ENCODE results near the gene CHPT1. TPM values are rescaled to one million over a fixed set of nuclear protein-coding genes. Genes with fewer than 3 reads are reported as not detected.

CHPT1 gene
- total RNA-seq, 1 donor = 24.6 TPM

DNA sequence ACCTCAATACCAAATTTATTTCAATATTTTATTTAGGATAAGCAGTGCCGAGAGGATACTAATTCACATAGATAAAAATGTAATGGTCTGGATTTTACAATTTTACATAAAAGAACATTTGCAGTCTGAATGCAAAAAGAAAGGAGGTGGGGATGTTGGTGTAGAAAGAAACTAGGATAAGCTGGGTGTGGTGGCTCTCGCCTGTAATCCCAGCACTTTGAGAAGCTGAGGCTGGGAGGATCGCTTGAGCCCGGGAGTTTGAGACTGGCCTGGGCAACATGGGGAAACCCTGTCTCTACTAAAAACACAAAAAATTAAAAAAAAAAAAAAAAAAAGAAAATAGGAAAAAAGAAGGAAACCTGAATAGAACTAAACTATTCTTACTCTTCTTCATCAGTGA, 25.0 kb downstream of the CHPT1 start:
- DNase-seq (ENCODE audit: insufficient read length, low spot score, missing footprints) = no peak
- Histone ChIP-seq H3K9me3 (ENCODE audit: low read depth, low read length) (no peaks in the 10 kb centered on the region), H3K36me3 (ENCODE audit: insufficient read depth, low read length) (peaks cover 5% of the 10 kb centered on the region), H3K4me2 (ENCODE audit: insufficient read depth, low read length) (no peak overlapping the region), H3K27ac (ENCODE audit: low read depth, low read length) (no peak overlapping the region), H2AFZ (ENCODE audit: low read length) (no peak overlapping the region), H3K27me3 (ENCODE audit: insufficient read depth, low read length) (no peaks in the 10 kb centered on the region), H3K4me3 (ENCODE audit: insufficient read depth, low read length) (no peak overlapping the region), H3K79me2 (ENCODE audit: insufficient read depth, low read length) (no peaks in the 10 kb centered on the region), H3K4me1 (ENCODE audit: insufficient read depth, low read length) (peaks cover 7% of the 10 kb centered on the region), H4K20me1 (ENCODE audit: insufficient read depth, low read length) (no peaks in the 10 kb centered on the region)
- TF ChIP-seq, protein P1, sequence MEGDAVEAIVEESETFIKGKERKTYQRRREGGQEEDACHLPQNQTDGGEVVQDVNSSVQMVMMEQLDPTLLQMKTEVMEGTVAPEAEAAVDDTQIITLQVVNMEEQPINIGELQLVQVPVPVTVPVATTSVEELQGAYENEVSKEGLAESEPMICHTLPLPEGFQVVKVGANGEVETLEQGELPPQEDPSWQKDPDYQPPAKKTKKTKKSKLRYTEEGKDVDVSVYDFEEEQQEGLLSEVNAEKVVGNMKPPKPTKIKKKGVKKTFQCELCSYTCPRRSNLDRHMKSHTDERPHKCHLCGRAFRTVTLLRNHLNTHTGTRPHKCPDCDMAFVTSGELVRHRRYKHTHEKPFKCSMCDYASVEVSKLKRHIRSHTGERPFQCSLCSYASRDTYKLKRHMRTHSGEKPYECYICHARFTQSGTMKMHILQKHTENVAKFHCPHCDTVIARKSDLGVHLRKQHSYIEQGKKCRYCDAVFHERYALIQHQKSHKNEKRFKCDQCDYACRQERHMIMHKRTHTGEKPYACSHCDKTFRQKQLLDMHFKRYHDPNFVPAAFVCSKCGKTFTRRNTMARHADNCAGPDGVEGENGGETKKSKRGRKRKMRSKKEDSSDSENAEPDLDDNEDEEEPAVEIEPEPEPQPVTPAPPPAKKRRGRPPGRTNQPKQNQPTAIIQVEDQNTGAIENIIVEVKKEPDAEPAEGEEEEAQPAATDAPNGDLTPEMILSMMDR (IDR thresholded peaks at IDR 0.05; ENCODE audit: extremely low read depth, low read depth, low read length) = no peak

DNA sequence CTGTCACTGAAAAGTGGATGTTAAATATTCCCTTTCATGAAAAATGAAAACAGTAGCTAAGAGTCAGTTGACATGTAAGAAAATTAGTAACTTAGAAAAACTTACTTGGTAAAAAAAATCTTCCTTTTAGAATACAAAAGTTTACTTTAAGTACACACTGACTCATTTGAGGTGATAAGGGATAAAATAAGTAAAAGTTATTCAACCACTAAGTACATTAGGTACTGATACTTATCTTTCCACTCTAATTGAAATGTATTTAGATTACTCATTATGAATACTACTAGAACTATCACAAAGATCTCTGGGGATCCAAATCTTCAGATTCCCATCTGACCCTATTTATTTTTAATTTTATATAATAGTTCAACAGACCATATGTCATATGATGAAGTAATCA, 29.7 kb downstream of the CHPT1 start:
- H3K27ac ChIP-seq (ENCODE audit: low read depth, low read length) = no peak overlapping the region
- no peak overlapping the region for H2AFZ ChIP-seq (ENCODE audit: low read length)
- peaks cover 6% of the 10 kb centered on the region for H3K36me3 ChIP-seq (ENCODE audit: insufficient read depth, low read length)
- no peaks in the 10 kb centered on the region for H3K4me1 ChIP-seq (ENCODE audit: insufficient read depth, low read length)
- no peaks in the 10 kb centered on the region for H3K27me3 ChIP-seq (ENCODE audit: insufficient read depth, low read length)
- H4K20me1 ChIP-seq (ENCODE audit: insufficient read depth, low read length) = no peaks in the 10 kb centered on the region
- no peak for DNase-seq (ENCODE audit: insufficient read length, low spot score, missing footprints)
- H3K4me3 ChIP-seq (ENCODE audit: insufficient read depth, low read length) = no peak overlapping the region
- TF ChIP-seq, protein P1 (IDR thresholded peaks at IDR 0.05; ENCODE audit: extremely low read depth, low read depth, low read length) = no peak
- H3K79me2 ChIP-seq (ENCODE audit: insufficient read depth, low read length) = no peaks in the 10 kb centered on the region
- H3K4me2 ChIP-seq (ENCODE audit: insufficient read depth, low read length) = no peak overlapping the region
- H3K9me3 ChIP-seq (ENCODE audit: low read depth, low read length) = no peaks in the 10 kb centered on the region

DNA sequence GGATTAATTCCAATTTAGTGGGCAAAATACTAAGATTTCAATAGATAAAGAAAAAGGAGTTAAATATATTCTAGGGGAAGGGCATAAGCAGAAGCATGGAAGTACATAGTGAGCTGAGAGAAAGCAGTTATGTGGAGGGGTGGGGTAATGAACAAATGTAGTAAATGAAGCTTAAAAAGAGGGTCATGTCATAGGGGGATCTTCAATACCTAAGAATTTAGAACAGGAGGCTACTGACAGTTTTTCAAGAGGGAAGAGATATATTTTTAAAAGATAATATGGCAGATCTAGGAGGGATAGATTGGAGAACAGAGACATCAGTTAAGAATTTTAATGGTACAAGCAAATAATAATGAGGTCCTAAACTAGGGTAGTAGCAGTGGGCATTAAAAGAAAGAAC, 32.4 kb downstream of the CHPT1 start:
- TF ChIP-seq, protein P1 (IDR thresholded peaks at IDR 0.05; ENCODE audit: extremely low read depth, low read depth, low read length) = no peak
- DNase-seq (ENCODE audit: insufficient read length, low spot score, missing footprints) = no peak
- no peaks in the 10 kb centered on the region for H3K9me3 ChIP-seq (ENCODE audit: low read depth, low read length)
- no peaks in the 10 kb centered on the region for H3K4me1 ChIP-seq (ENCODE audit: insufficient read depth, low read length)
- H4K20me1 ChIP-seq (ENCODE audit: insufficient read depth, low read length) = no peaks in the 10 kb centered on the region
- no peaks in the 10 kb centered on the region for H3K27me3 ChIP-seq (ENCODE audit: insufficient read depth, low read length)
- no peak overlapping the region for H3K27ac ChIP-seq (ENCODE audit: low read depth, low read length)
- peaks cover 4% of the 10 kb centered on the region for H3K36me3 ChIP-seq (ENCODE audit: insufficient read depth, low read length)
- no peak overlapping the region for H3K4me3 ChIP-seq (ENCODE audit: insufficient read depth, low read length)
- no peak overlapping the region for H2AFZ ChIP-seq (ENCODE audit: low read length)
- no peak overlapping the region for H3K4me2 ChIP-seq (ENCODE audit: insufficient read depth, low read length)
- H3K79me2 ChIP-seq (ENCODE audit: insufficient read depth, low read length) = no peaks in the 10 kb centered on the region

DNA sequence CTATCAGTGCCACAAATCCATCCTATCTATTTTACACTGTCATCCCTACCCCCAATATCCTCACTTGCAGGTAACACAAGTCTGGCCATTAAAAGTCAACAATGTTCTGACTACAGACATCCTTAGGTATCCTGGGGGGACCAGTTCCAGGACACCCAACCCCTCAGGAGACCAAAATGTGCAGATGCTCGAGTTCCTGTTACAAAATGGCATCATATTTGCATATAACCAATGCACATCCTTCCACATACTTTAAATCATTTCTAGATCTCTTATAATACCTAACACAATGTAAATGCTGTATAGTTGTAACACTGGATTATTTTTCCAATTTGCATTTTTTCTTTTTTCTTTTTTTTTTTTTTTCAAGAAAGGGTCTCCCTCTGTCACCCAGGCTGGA, 34.9 kb downstream of the CHPT1 start:
- no peaks in the 10 kb centered on the region for H3K4me1 ChIP-seq (ENCODE audit: insufficient read depth, low read length)

More for the DNA sequence above, 34.9 kb downstream of the CHPT1 start:
- Histone ChIP-seq H3K9me3 (ENCODE audit: low read depth, low read length) (no peaks in the 10 kb centered on the region), H3K27ac (ENCODE audit: low read depth, low read length) (no peak overlapping the region), H2AFZ (ENCODE audit: low read length) (no peak overlapping the region), H3K36me3 (ENCODE audit: insufficient read depth, low read length) (peaks cover 4% of the 10 kb centered on the region), H3K4me3 (ENCODE audit: insufficient read depth, low read length) (no peak overlapping the region), H3K4me2 (ENCODE audit: insufficient read depth, low read length) (no peak overlapping the region), H4K20me1 (ENCODE audit: insufficient read depth, low read length) (no peaks in the 10 kb centered on the region), H3K27me3 (ENCODE audit: insufficient read depth, low read length) (no peaks in the 10 kb centered on the region), H3K79me2 (ENCODE audit: insufficient read depth, low read length) (no peaks in the 10 kb centered on the region)
- TF ChIP-seq, protein P1 (IDR thresholded peaks at IDR 0.05; ENCODE audit: extremely low read depth, low read depth, low read length) = no peak
- DNase-seq (ENCODE audit: insufficient read length, low spot score, missing footprints) = no peak

All from osteoblast (primary cell).